AG04449 (cell line): Measurements from ENCODE around the gene SCLT1.

Experiments
- CTCF ChIA-PET: fragments of 350-600 bp; formaldehyde crosslinking; extraction: SDS; loops from one replicate; lab custom pipeline; 2021; ENCODE audit warnings: antibody characterized with exemption; lab: Yijun Ruan, JAX
- POLR2A ChIA-PET: fragments of 400-600, 350-600 bp; formaldehyde crosslinking; extraction: SDS; loops from one replicate; lab custom pipeline; 2020; ENCODE audit warnings: antibody characterized with exemption, inconsistent platforms; lab: Yijun Ruan, JAX
- DNase-seq: peaks from one replicate; pipeline ENCODE4 v3.0.0-alpha.2; 2010; ENCODE audit warnings: low read depth, low spot score
- H3K4me3 ChIP-seq: 2 replicates; pipeline ENCODE4 v1.5.1; 2011; ENCODE audit warnings: low read depth, mild to moderate bottlenecking, control low read depth, low read length
- CTCF ChIP-seq: IDR thresholded peaks from one replicate; pipeline ENCODE4 v1.5.1; 2011; ENCODE audit warnings: mild to moderate bottlenecking, moderate library complexity, low read length, control low read depth, inconsistent platforms; ENCODE audit not compliant: insufficient read depth; ENCODE audit errors: missing control alignments

The SCLT1 gene

GRCh38 chr4:128848461-128848860, 244.9 kb downstream of the SCLT1 start:
- DNase-seq, result no peak
- no peak for TF ChIP-seq CTCF
- H3K4me3 ChIP-seq, result no peak overlapping the region
- ChIA-PET POLR2A (no interaction called here), CTCF (no interaction called here)

- H3K4me3 ChIP-seq, result no peak overlapping the region
- no peak for DNase-seq
- ChIA-PET CTCF (no interaction called here), POLR2A (no interaction called here)
- TF ChIP-seq CTCF, result no peak
Observed at GRCh38 chr4:128847082-128847724, 246.1 kb downstream of the SCLT1 start.

GRCh38 chr4:128846063-128846462, 247.3 kb downstream of the SCLT1 start:
- CTCF ChIA-PET, result interaction anchor here (1.5 to 3.6 kb wide), 2 partner anchors 18 to 392 kb away, joined by 5 to 13 read pairs; no protein-coding TSS in a partner anchor
- POLR2A ChIA-PET, result no interaction called here

GRCh38 chr4:128844931-128845330, 248.4 kb downstream of the SCLT1 start:
- ChIA-PET CTCF (interaction anchor here (1.5 to 3.6 kb wide), 2 partner anchors 19 to 391 kb away, joined by 5 to 13 read pairs; no protein-coding TSS in a partner anchor), POLR2A (no interaction called here)
- H3K4me3 ChIP-seq, result no peak overlapping the region
- TF ChIP-seq CTCF, result no peak
- no peak for DNase-seq

More at GRCh38 chr4:128846063-128846462, 247.3 kb downstream of the SCLT1 start:
- no peak for TF ChIP-seq CTCF
- H3K4me3 ChIP-seq, result no peak overlapping the region
- no peak for DNase-seq

GRCh38 chr4:128841402-128841801, 251.9 kb downstream of the SCLT1 start:
- no peak overlapping the region for H3K4me3 ChIP-seq
- CTCF ChIA-PET, result interaction anchor here (0.7 to 1.8 kb wide), 3 partner anchors 13 to 22 kb away, joined by 3 to 7 read pairs (median 4); no protein-coding TSS in a partner anchor
- TF ChIP-seq CTCF, result no peak
- POLR2A ChIA-PET, result interaction anchor here (0.6 kb wide), 1 partner anchor 267 kb away, joined by 3 read pairs; no protein-coding TSS in a partner anchor
- no peak for DNase-seq

GRCh38 chr4:128840711-128841318, 252.5 kb downstream of the SCLT1 start:
- TF ChIP-seq CTCF, result no peak
- H3K4me3 ChIP-seq, result no peak overlapping the region
- ChIA-PET POLR2A (interaction anchor here (0.6 kb wide), 1 partner anchor 266 kb away, joined by 3 read pairs; no protein-coding TSS in a partner anchor), CTCF (interaction anchor here (0.9 to 1.8 kb wide), 3 partner anchors 16 to 266 kb away, joined by 3 to 7 read pairs (median 4); no protein-coding TSS in a partner anchor)
- no peak for DNase-seq
